ENCODE data around the gene ADAMTS1. TPM values are rescaled to one million over a fixed set of nuclear protein-coding genes. Genes with fewer than 3 reads are reported as not detected.
"Not testable (repeated sequence)": the region's sequence is repeated elsewhere in the genome, so short reads cannot be mapped to it uniquely, and the experiment has no call there.

The ADAMTS1 gene
- total and polyA plus RNA-seq, 5 donors from 2014 or later, result 0.03 to 0.32 TPM; not detected in 3

- no peak overlapping the region for H3K27ac Mint-ChIP-seq
- H3K36me3 ChIP-seq (ENCODE audit: control insufficient read depth, insufficient read depth, low read length), result no peaks in the 10 kb centered on the region
- no peak for ATAC-seq (ENCODE audit: low read depth in 2 of 2)
These were observed 36.5 kb upstream of the ADAMTS1 start for GRCh38 chr21:26881504-26882228.

GRCh38 chr21:26877018-26877417 is 31.8 kb upstream of the ADAMTS1 start:
- no peaks in the 10 kb centered on the region for H3K4me1 ChIP-seq (ENCODE audit: control insufficient read depth, insufficient read depth, low read length, poor library complexity, severe bottlenecking)
- no peaks in the 10 kb centered on the region for H3K9me3 ChIP-seq (ENCODE audit: control insufficient read depth in 2 of 2, low read length in 2 of 2)
- Mint-ChIP-seq H3K4me3 (no peak overlapping the region), H3K9me3 (peaks cover 0 to 5% (median 0%) of the 10 kb centered on the region in 7 donors), H3K4me1 (no peaks in the 10 kb centered on the region), H3K27me3 (no peaks in the 10 kb centered on the region), H3K36me3 (no peaks in the 10 kb centered on the region), H3K27ac (no peak overlapping the region)
- H3K27me3 ChIP-seq (ENCODE audit: control insufficient read depth, insufficient read depth, low read length), result no peaks in the 10 kb centered on the region
- no peaks in the 10 kb centered on the region for H3K36me3 ChIP-seq (ENCODE audit: control insufficient read depth, insufficient read depth, low read length)
- DNase-seq (no peak), ATAC-seq (ENCODE audit: low read depth in 2 of 2) (no peak)
- no peak overlapping the region for H3K27ac ChIP-seq (ENCODE audit: insufficient read depth, low read length, poor library complexity, severe bottlenecking)
- H3K4me3 ChIP-seq (ENCODE audit: low read depth, low read length), result no peak overlapping the region

More at GRCh38 chr21:26881504-26882228, 36.5 kb upstream of the ADAMTS1 start:
- Mint-ChIP-seq H3K36me3 (no peaks in the 10 kb centered on the region), H3K9me3 (peaks cover 0 to 12% (median 0%) of the 10 kb centered on the region in 7 donors), H3K4me1 (no peaks in the 10 kb centered on the region), H3K27me3 (no peaks in the 10 kb centered on the region), H3K4me3 (no peak overlapping the region)
- no peak for DNase-seq
- no peaks in the 10 kb centered on the region for H3K9me3 ChIP-seq (ENCODE audit: control insufficient read depth in 2 of 2, low read length in 2 of 2)
- H3K4me3 ChIP-seq (ENCODE audit: low read depth, low read length), result no peak overlapping the region
- H3K27ac ChIP-seq (ENCODE audit: insufficient read depth, low read length, poor library complexity, severe bottlenecking), result no peak overlapping the region
- no peaks in the 10 kb centered on the region for H3K27me3 ChIP-seq (ENCODE audit: control insufficient read depth, insufficient read depth, low read length)
- H3K4me1 ChIP-seq (ENCODE audit: control insufficient read depth, insufficient read depth, low read length, poor library complexity, severe bottlenecking), result no peaks in the 10 kb centered on the region

DNA sequence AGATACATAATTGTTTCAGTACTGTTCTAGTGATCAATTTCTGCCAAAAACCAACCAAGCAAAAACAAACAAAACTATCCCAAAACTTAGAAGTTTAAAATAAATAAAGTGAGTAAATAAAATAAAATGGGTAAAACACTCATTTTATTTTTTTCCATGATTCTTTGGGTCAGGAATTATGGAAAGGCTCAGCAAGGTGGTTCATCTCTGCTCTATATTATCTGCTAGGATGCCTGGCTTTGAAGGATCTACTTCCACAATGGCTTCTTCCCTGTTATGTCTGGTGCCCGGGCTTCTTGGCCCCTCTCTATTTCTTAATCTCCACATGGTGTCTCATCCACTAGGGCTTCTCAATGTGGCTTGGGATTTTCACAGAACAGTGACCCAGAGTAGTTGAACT is 29.1 kb upstream of the ADAMTS1 start:
- H3K4me3 ChIP-seq (ENCODE audit: low read depth, low read length), result no peak overlapping the region
- no peak overlapping the region for H3K27ac ChIP-seq (ENCODE audit: insufficient read depth, low read length, poor library complexity, severe bottlenecking)
- H3K27ac Mint-ChIP-seq, result no peak overlapping the region
- peaks cover 5% of the 10 kb centered on the region for H3K27me3 Mint-ChIP-seq
- no peaks in the 10 kb centered on the region for H3K9me3 ChIP-seq (ENCODE audit: control insufficient read depth in 2 of 2, low read length in 2 of 2)
- DNase-seq, result no peak
- no peaks in the 10 kb centered on the region for H3K27me3 ChIP-seq (ENCODE audit: control insufficient read depth, insufficient read depth, low read length)
- no peak overlapping the region for H3K4me3 Mint-ChIP-seq
- H3K9me3 Mint-ChIP-seq, result peaks cover 0 to 7% (median 0%) of the 10 kb centered on the region in 7 donors
- no peak for ATAC-seq (ENCODE audit: low read depth in 2 of 2)
- no peaks in the 10 kb centered on the region for H3K36me3 Mint-ChIP-seq
- no peaks in the 10 kb centered on the region for H3K4me1 ChIP-seq (ENCODE audit: control insufficient read depth, insufficient read depth, low read length, poor library complexity, severe bottlenecking)
- no peaks in the 10 kb centered on the region for H3K36me3 ChIP-seq (ENCODE audit: control insufficient read depth, insufficient read depth, low read length)
- H3K4me1 Mint-ChIP-seq, result no peaks in the 10 kb centered on the region

- no peaks in the 10 kb centered on the region for H3K36me3 Mint-ChIP-seq
- DNase-seq, result no peak
These were observed 20.6 kb upstream of the ADAMTS1 start for GRCh38 chr21:26865857-26866256.

DNA sequence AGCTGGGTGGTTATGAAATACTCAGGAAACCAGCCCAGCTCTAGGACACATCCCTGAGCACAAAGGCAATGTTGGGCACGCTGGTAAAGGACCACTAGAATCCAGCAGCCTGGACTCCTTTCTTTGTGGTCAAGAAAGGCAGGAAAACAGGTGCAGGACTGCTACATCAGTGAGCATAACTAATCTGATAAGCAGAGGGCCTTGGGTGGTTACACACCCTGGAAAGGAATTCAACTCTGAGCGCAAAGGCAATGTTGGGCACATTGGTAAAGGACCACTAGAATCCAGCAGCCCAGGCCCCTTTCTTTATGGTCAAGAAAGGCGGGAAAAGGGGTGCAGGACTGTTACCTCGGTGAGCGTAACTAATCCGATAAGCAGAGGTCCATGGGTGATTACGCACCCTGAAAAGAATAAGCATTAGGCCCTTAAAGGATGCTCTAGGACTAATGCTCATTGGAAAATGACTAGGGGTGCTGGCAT is 11.7 kb upstream of the ADAMTS1 start:
- H3K4me1 ChIP-seq (ENCODE audit: control insufficient read depth, insufficient read depth, low read length, poor library complexity, severe bottlenecking); ATAC-seq (ENCODE audit: low read depth in 2 of 2); H3K27ac ChIP-seq (ENCODE audit: insufficient read depth, low read length, poor library complexity, severe bottlenecking); H3K9me3 ChIP-seq (ENCODE audit: control insufficient read depth in 2 of 2, low read length in 2 of 2); H3K9me3 Mint-ChIP-seq; H3K4me3 ChIP-seq (ENCODE audit: low read depth, low read length); DNase-seq; H3K4me3 Mint-ChIP-seq; H3K27ac Mint-ChIP-seq; H3K36me3 ChIP-seq (ENCODE audit: control insufficient read depth, insufficient read depth, low read length); H3K4me1 Mint-ChIP-seq; H3K36me3 Mint-ChIP-seq; H3K27me3 Mint-ChIP-seq; H3K27me3 ChIP-seq (ENCODE audit: control insufficient read depth, insufficient read depth, low read length): not testable (repeated sequence)

More at GRCh38 chr21:26865857-26866256, 20.6 kb upstream of the ADAMTS1 start:
- Histone ChIP-seq H3K27ac (ENCODE audit: insufficient read depth, low read length, poor library complexity, severe bottlenecking) (no peak overlapping the region), H3K4me3 (ENCODE audit: low read depth, low read length) (no peak overlapping the region), H3K4me1 (ENCODE audit: control insufficient read depth, insufficient read depth, low read length, poor library complexity, severe bottlenecking) (no peaks in the 10 kb centered on the region), H3K9me3 (ENCODE audit: control insufficient read depth in 2 of 2, low read length in 2 of 2) (no peaks in the 10 kb centered on the region), H3K27me3 (ENCODE audit: control insufficient read depth, insufficient read depth, low read length) (no peaks in the 10 kb centered on the region), H3K36me3 (ENCODE audit: control insufficient read depth, insufficient read depth, low read length) (no peaks in the 10 kb centered on the region)
- no peaks in the 10 kb centered on the region for H3K4me1 Mint-ChIP-seq
- H3K9me3 Mint-ChIP-seq, result peaks cover 0 to 2% (median 0%) of the 10 kb centered on the region in 7 donors
- H3K27ac Mint-ChIP-seq, result no peak overlapping the region
- no peak for ATAC-seq (ENCODE audit: low read depth in 2 of 2)
- H3K27me3 Mint-ChIP-seq, result no peaks in the 10 kb centered on the region
- no peak overlapping the region for H3K4me3 Mint-ChIP-seq

GRCh38 chr21:26854695-26855094 is 9.5 kb upstream of the ADAMTS1 start:
- H3K9me3 Mint-ChIP-seq; H3K4me1 ChIP-seq (ENCODE audit: control insufficient read depth, insufficient read depth, low read length, poor library complexity, severe bottlenecking); H3K27me3 Mint-ChIP-seq; H3K27me3 ChIP-seq (ENCODE audit: control insufficient read depth, insufficient read depth, low read length); H3K27ac ChIP-seq (ENCODE audit: insufficient read depth, low read length, poor library complexity, severe bottlenecking); H3K36me3 Mint-ChIP-seq; DNase-seq; H3K4me1 Mint-ChIP-seq; H3K9me3 ChIP-seq (ENCODE audit: control insufficient read depth in 2 of 2, low read length in 2 of 2); H3K4me3 ChIP-seq (ENCODE audit: low read depth, low read length); ATAC-seq (ENCODE audit: low read depth in 2 of 2); H3K27ac Mint-ChIP-seq; H3K4me3 Mint-ChIP-seq; H3K36me3 ChIP-seq (ENCODE audit: control insufficient read depth, insufficient read depth, low read length): not testable (repeated sequence)

GRCh38 chr21:26852423-26852822 is 7.2 kb upstream of the ADAMTS1 start:
- no peaks in the 10 kb centered on the region for H3K4me1 ChIP-seq (ENCODE audit: control insufficient read depth, insufficient read depth, low read length, poor library complexity, severe bottlenecking)
- Mint-ChIP-seq H3K36me3 (no peaks in the 10 kb centered on the region), H3K4me3 (no peak overlapping the region), H3K27ac (no peak overlapping the region), H3K27me3 (peaks cover 25% of the 10 kb centered on the region), H3K9me3 (no peaks in the 10 kb centered on the region), H3K4me1 (peaks cover 0 to under 1% (median 0%) of the 10 kb centered on the region in 4 donors)
- no peak overlapping the region for H3K27ac ChIP-seq (ENCODE audit: insufficient read depth, low read length, poor library complexity, severe bottlenecking)
- H3K36me3 ChIP-seq (ENCODE audit: control insufficient read depth, insufficient read depth, low read length), result no peaks in the 10 kb centered on the region
- H3K27me3 ChIP-seq (ENCODE audit: control insufficient read depth, insufficient read depth, low read length), result peaks cover 14% of the 10 kb centered on the region
- H3K4me3 ChIP-seq (ENCODE audit: low read depth, low read length), result no peak overlapping the region
- H3K9me3 ChIP-seq (ENCODE audit: control insufficient read depth in 2 of 2, low read length in 2 of 2), result no peaks in the 10 kb centered on the region
- ATAC-seq (ENCODE audit: low read depth in 2 of 2), result no peak
- DNase-seq, result no peak

Measured in CD4-positive, CD25-positive, alpha-beta regulatory T cell (primary cell).